Measurements from ENCODE around the gene GALNT18. TPM values are rescaled to one million over a fixed set of nuclear protein-coding genes. Genes with fewer than 3 reads are reported as not detected.

GALNT18 gene
- total and polyA plus RNA-seq, 2 experiments from 2014 or later, result 4.3 to 10.8 TPM

GRCh38 chr11:11442791-11443190 is 179.0 kb downstream of the GALNT18 start:
- Histone ChIP-seq H3K27me3 (ENCODE audit: insufficient read depth) (no peaks in the 10 kb centered on the region), H3K79me2 (replicated peaks; ENCODE audit: insufficient read depth) (no peaks in the 10 kb centered on the region), H2AFZ (no peak overlapping the region), H4K20me1 (replicated peaks; ENCODE audit: insufficient read depth) (no peaks in the 10 kb centered on the region), H3K4me3 (no peak overlapping the region), H3K27ac (ENCODE audit: low read depth) (no peak overlapping the region), H3K4me1 (ENCODE audit: insufficient read depth) (no peaks in the 10 kb centered on the region), H3F3A (replicated peaks; ENCODE audit: low read depth) (no peaks in the 10 kb centered on the region), H3K36me3 (ENCODE audit: insufficient read depth) (no peaks in the 10 kb centered on the region), H3K9me2 (ENCODE audit: insufficient read depth) (no peaks in the 10 kb centered on the region), H3K4me2 (no peak overlapping the region)
- Mint-ChIP-seq H3K4me3 (no peak overlapping the region), H3K36me3 (ENCODE audit: low read depth) (no peaks in the 10 kb centered on the region; the same call in 2 of the 3 replicates), H3K27ac (no peak overlapping the region), H3K27me3 (ENCODE audit: insufficient read depth, low read depth, poor library complexity) (peaks cover 5% of the 10 kb centered on the region), H3K9me3 (no peaks in the 10 kb centered on the region; the same call in 2 of the 3 replicates), H3K4me1 (peaks cover 11% of the 10 kb centered on the region)
- ATAC-seq (no peak), DNase-seq (ENCODE audit: low spot score) (no peak)
- TF ChIP-seq REST (IDR thresholded peaks at IDR 0.05; ENCODE audit: unreplicated experiment) (no peak), EZH2phosphoT487 (IDR thresholded peaks at IDR 0.05; ENCODE audit: unreplicated experiment) (no peak), CTCF (conservative IDR thresholded peaks at IDR 0.05; ENCODE audit: low read depth in 2 of 2) (no peak), ZNF462 (CRISPR knock-in tag; IDR thresholded peaks at IDR 0.05) (no peak), ETS1 (IDR thresholded peaks at IDR 0.05) (no peak), CREB1 (CRISPR knock-in tag; IDR thresholded peaks at IDR 0.05; ENCODE audit: low read depth) (no peak), ZNF114 (CRISPR knock-in tag; IDR thresholded peaks at IDR 0.05) (no peak), STAT1 (IDR thresholded peaks at IDR 0.05; ENCODE audit: unreplicated experiment) (no peak), ZNF331 (CRISPR knock-in tag; IDR thresholded peaks at IDR 0.05; ENCODE audit: low read depth) (no peak), NANOG (IDR thresholded peaks at IDR 0.05; ENCODE audit: borderline replicate concordance) (no peak), JUNB (IDR thresholded peaks at IDR 0.05; ENCODE audit: unreplicated experiment) (no peak)
